Measurements from ENCODE around the gene ICOSLG. TPM values are rescaled to one million over a fixed set of nuclear protein-coding genes. Genes with fewer than 3 reads are reported as not detected.

The ICOSLG gene
- total RNA-seq, 1 donor from 2014 or later: 0.26 TPM

GRCh38 chr21:44267655-44268142, 27.0 kb upstream of the ICOSLG start:
- H3K27me3 ChIP-seq (ENCODE audit: control insufficient read depth, insufficient read depth, low read length): no peaks in the 10 kb centered on the region
- no peak for FAIRE-seq
- TF ChIP-seq CTCF (IDR thresholded peaks at IDR 0.05; ENCODE audit: insufficient read depth, low read length, severe bottlenecking): no peak
- no peak overlapping the region for H3K4me3 ChIP-seq (ENCODE audit: low read depth, low read length)
- no peaks in the 10 kb centered on the region for H3K36me3 ChIP-seq (ENCODE audit: control insufficient read depth, insufficient read depth, low read length)
- DNase-seq (ENCODE audit: low read depth): no peak

- Histone ChIP-seq H3K4me3 (ENCODE audit: low read depth, low read length) (no peak overlapping the region), H3K36me3 (ENCODE audit: control insufficient read depth, insufficient read depth, low read length) (no peaks in the 10 kb centered on the region), H3K27me3 (ENCODE audit: control insufficient read depth, insufficient read depth, low read length) (no peaks in the 10 kb centered on the region)
- no peak for TF ChIP-seq CTCF (IDR thresholded peaks at IDR 0.05; ENCODE audit: insufficient read depth, low read length, severe bottlenecking)
- DNase-seq (ENCODE audit: low read depth): no peak
- no peak for FAIRE-seq
These were observed 25.1 kb upstream of the ICOSLG start for GRCh38 chr21:44265734-44266270.

- no peak for DNase-seq (ENCODE audit: low read depth)
- FAIRE-seq: no peak
- no peak overlapping the region for H3K4me3 ChIP-seq (ENCODE audit: low read depth, low read length)
- no peak for TF ChIP-seq CTCF (IDR thresholded peaks at IDR 0.05; ENCODE audit: insufficient read depth, low read length, severe bottlenecking)
- H3K27me3 ChIP-seq (ENCODE audit: control insufficient read depth, insufficient read depth, low read length): no peaks in the 10 kb centered on the region
- H3K36me3 ChIP-seq (ENCODE audit: control insufficient read depth, insufficient read depth, low read length): no peaks in the 10 kb centered on the region
These were observed 23.0 kb upstream of the ICOSLG start for GRCh38 chr21:44263768-44264167.

- no peaks in the 10 kb centered on the region for H3K36me3 ChIP-seq (ENCODE audit: control insufficient read depth, insufficient read depth, low read length)
- FAIRE-seq: no peak
- no peak for DNase-seq (ENCODE audit: low read depth)
- no peaks in the 10 kb centered on the region for H3K27me3 ChIP-seq (ENCODE audit: control insufficient read depth, insufficient read depth, low read length)
- no peak overlapping the region for H3K4me3 ChIP-seq (ENCODE audit: low read depth, low read length)
- TF ChIP-seq CTCF (IDR thresholded peaks at IDR 0.05; ENCODE audit: insufficient read depth, low read length, severe bottlenecking): no peak
These were observed 22.5 kb upstream of the ICOSLG start for GRCh38 chr21:44263221-44263760.

GRCh38 chr21:44262338-44263056, 21.8 kb upstream of the ICOSLG start:
- Histone ChIP-seq H3K27me3 (ENCODE audit: control insufficient read depth, insufficient read depth, low read length) (no peaks in the 10 kb centered on the region), H3K36me3 (ENCODE audit: control insufficient read depth, insufficient read depth, low read length) (no peaks in the 10 kb centered on the region), H3K4me3 (ENCODE audit: low read depth, low read length) (no peak overlapping the region)
- DNase-seq (ENCODE audit: low read depth) (no peak), FAIRE-seq (no peak)
- no peak for TF ChIP-seq CTCF (IDR thresholded peaks at IDR 0.05; ENCODE audit: insufficient read depth, low read length, severe bottlenecking)

All from bronchial epithelial cell (primary cell).